HL-60 (cell line): ENCODE results near the gene TCFL5.

Experiments used
- GABPA ChIP-seq: IDR thresholded peaks from 2 replicates; pipeline ENCODE4 v1.6.1; 2012; ENCODE audit warnings: low read depth
- POLR2AphosphoS5 ChIP-seq: IDR thresholded peaks from 2 replicates; pipeline ENCODE4 v1.6.1; 2012; ENCODE audit warnings: low read depth
- TF ChIP-seq, protein P1 (sequence below): IDR thresholded peaks from one replicate; pipeline ENCODE4 v1.5.1; 2011; ENCODE audit warnings: low read length, control low read depth, inconsistent platforms; ENCODE audit not compliant: insufficient read depth
- TF ChIP-seq, protein P2 (sequence below): IDR thresholded peaks from 2 replicates; pipeline ENCODE4 v1.6.1; 2012; ENCODE audit warnings: low read depth; ENCODE audit not compliant: insufficient replicate concordance

- TF ChIP-seq, protein P1, sequence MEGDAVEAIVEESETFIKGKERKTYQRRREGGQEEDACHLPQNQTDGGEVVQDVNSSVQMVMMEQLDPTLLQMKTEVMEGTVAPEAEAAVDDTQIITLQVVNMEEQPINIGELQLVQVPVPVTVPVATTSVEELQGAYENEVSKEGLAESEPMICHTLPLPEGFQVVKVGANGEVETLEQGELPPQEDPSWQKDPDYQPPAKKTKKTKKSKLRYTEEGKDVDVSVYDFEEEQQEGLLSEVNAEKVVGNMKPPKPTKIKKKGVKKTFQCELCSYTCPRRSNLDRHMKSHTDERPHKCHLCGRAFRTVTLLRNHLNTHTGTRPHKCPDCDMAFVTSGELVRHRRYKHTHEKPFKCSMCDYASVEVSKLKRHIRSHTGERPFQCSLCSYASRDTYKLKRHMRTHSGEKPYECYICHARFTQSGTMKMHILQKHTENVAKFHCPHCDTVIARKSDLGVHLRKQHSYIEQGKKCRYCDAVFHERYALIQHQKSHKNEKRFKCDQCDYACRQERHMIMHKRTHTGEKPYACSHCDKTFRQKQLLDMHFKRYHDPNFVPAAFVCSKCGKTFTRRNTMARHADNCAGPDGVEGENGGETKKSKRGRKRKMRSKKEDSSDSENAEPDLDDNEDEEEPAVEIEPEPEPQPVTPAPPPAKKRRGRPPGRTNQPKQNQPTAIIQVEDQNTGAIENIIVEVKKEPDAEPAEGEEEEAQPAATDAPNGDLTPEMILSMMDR = no peak
- TF ChIP-seq POLR2AphosphoS5 (no peak), GABPA (no peak)
- TF ChIP-seq, protein P2, sequence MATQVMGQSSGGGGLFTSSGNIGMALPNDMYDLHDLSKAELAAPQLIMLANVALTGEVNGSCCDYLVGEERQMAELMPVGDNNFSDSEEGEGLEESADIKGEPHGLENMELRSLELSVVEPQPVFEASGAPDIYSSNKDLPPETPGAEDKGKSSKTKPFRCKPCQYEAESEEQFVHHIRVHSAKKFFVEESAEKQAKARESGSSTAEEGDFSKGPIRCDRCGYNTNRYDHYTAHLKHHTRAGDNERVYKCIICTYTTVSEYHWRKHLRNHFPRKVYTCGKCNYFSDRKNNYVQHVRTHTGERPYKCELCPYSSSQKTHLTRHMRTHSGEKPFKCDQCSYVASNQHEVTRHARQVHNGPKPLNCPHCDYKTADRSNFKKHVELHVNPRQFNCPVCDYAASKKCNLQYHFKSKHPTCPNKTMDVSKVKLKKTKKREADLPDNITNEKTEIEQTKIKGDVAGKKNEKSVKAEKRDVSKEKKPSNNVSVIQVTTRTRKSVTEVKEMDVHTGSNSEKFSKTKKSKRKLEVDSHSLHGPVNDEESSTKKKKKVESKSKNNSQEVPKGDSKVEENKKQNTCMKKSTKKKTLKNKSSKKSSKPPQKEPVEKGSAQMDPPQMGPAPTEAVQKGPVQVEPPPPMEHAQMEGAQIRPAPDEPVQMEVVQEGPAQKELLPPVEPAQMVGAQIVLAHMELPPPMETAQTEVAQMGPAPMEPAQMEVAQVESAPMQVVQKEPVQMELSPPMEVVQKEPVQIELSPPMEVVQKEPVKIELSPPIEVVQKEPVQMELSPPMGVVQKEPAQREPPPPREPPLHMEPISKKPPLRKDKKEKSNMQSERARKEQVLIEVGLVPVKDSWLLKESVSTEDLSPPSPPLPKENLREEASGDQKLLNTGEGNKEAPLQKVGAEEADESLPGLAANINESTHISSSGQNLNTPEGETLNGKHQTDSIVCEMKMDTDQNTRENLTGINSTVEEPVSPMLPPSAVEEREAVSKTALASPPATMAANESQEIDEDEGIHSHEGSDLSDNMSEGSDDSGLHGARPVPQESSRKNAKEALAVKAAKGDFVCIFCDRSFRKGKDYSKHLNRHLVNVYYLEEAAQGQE = no peak
These were observed 12.2 kb downstream of the TCFL5 start for GRCh38 chr20:62849431-62849830.
